Endothelial cell of umbilical vein (primary cell): ENCODE measurements around the gene TARS1. TPM values are rescaled to one million over a fixed set of nuclear protein-coding genes. Genes with fewer than 3 reads are reported as not detected.

Experiments used
- BruUV-seq: library from RNA; stranded (reverse); fragments of 400-500 nt; replicated peaks from 2 replicates; lab custom pipeline; 2021; lab: Mats Ljungman, UMichigan
- CTCF ChIA-PET: fragments of 300-600, 350-600 bp; sonication (Branson Sonifier 250); formaldehyde crosslinking; loops from one replicate; lab custom pipeline; 2021; ENCODE audit warnings: antibody characterized with exemption, inconsistent platforms; lab: Charles Lee
- POLR2A ChIA-PET: fragments of 300-600, 350-600 bp; sonication (Branson Sonifier 250); formaldehyde crosslinking; loops from one replicate; lab custom pipeline; 2021; ENCODE audit warnings: antibody characterized with exemption, inconsistent platforms; lab: Charles Lee
- DNase-seq: peaks from one replicate; pipeline ENCODE4 v3.0.0-alpha.2; 2011; ENCODE audit warnings: low read depth, low spot score
- FAIRE-seq: peaks from 2 replicates; lab custom pipeline; 2011; peaks lifted over from hg19 to GRCh38; lab: Jason Lieb, UNC
- H2AFZ ChIP-seq: 2 replicates; pipeline ENCODE4 v1.6.0; 2012; ENCODE audit warnings: low read depth, low read length, control low read depth, inconsistent platforms
- H3K27ac ChIP-seq: 2 replicates; pipeline ENCODE4 v1.5.1; 2011; ENCODE audit warnings: low read depth, mild to moderate bottlenecking, control low read depth, low read length, moderate library complexity; ENCODE audit not compliant: insufficient read depth
- H3K27me3 ChIP-seq, 2 experiments: 2 replicates each; pipeline versions ENCODE4 v1.6.0 to v1.6.1; 2011; ENCODE audit warnings: low read length in 2 of 2, mixed read lengths in 1 of 2; ENCODE audit not compliant: control insufficient read depth in 2 of 2, insufficient read depth in 2 of 2
- H3K36me3 ChIP-seq, 2 experiments: 2 replicates in 1 of 2; 3 replicates in 1 of 2; pipeline ENCODE4 v1.5.1; 2011; ENCODE audit warnings: low read length in 2 of 2, mild to moderate bottlenecking in 1 of 2, moderate library complexity in 1 of 2; ENCODE audit not compliant: control insufficient read depth in 2 of 2, insufficient read depth in 2 of 2; ENCODE audit errors: extremely low read depth in 1 of 2
- H3K4me1 ChIP-seq: 3 replicates; pipeline ENCODE4 v1.5.1; 2011; ENCODE audit warnings: mild to moderate bottlenecking, low read length; ENCODE audit not compliant: control insufficient read depth, insufficient read depth; ENCODE audit errors: extremely low read depth
- H3K4me2 ChIP-seq: 2 replicates; pipeline ENCODE4 v1.6.1; 2011; ENCODE audit warnings: low read length, control low read depth, mixed read lengths; ENCODE audit not compliant: insufficient read depth
- H3K4me3 ChIP-seq, 3 experiments: fragments of 200-600 bp in 1 of 3; sonication (generic), shearing (Covaris generic) in 1 of 3; replicated peaks in 1 of 3; 2 replicates each; pipeline ENCODE4 v1.5.1; 2011 to 2016; ENCODE audit warnings: control low read depth in 3 of 3, low read length in 3 of 3, mild to moderate bottlenecking in 2 of 3, inconsistent platforms in 1 of 3, low read depth in 1 of 3, moderate library complexity in 1 of 3; ENCODE audit not compliant: insufficient read depth in 1 of 3
- H3K79me2 ChIP-seq: 2 replicates; pipeline ENCODE4 v1.6.0; 2012; ENCODE audit warnings: low read length, inconsistent platforms; ENCODE audit not compliant: control insufficient read depth, insufficient read depth
- H3K9ac ChIP-seq: replicated peaks from 2 replicates; pipeline ENCODE3; 2011; ENCODE audit warnings: low read length, control low read depth; ENCODE audit not compliant: insufficient read depth; ENCODE audit errors: extremely low read depth
- H3K9me1 ChIP-seq: replicated peaks from 3 replicates; pipeline ENCODE4 v1.6.0; 2011; ENCODE audit warnings: mild to moderate bottlenecking, low read length; ENCODE audit not compliant: control insufficient read depth, insufficient read depth; ENCODE audit errors: extremely low read depth
- H3K9me3 ChIP-seq: replicated peaks from 2 replicates; pipeline ENCODE4 v1.5.1; 2012; ENCODE audit warnings: low read length, inconsistent platforms; ENCODE audit not compliant: control insufficient read depth, insufficient read depth
- H4K20me1 ChIP-seq: replicated peaks from 2 replicates; pipeline ENCODE3; 2011; ENCODE audit warnings: mild to moderate bottlenecking, low read length; ENCODE audit not compliant: control insufficient read depth, insufficient read depth; ENCODE audit errors: extremely low read depth
- JUN ChIP-seq: IDR thresholded peaks from 2 replicates; pipeline ENCODE4 v1.6.1; 2011; ENCODE audit warnings: borderline replicate concordance, low read depth; ENCODE audit not compliant: insufficient read length, insufficient read depth
- MYC ChIP-seq: IDR thresholded peaks from one replicate; pipeline ENCODE4 v1.6.1; 2011; ENCODE audit warnings: mild to moderate bottlenecking, low read depth, low read length
- POLR2AphosphoS5 ChIP-seq: IDR thresholded peaks from 2 replicates; pipeline ENCODE4 v1.6.1; 2012; ENCODE audit warnings: low read depth, mild to moderate bottlenecking, control low read depth, low read length, moderate library complexity; ENCODE audit not compliant: insufficient read depth
- dilution Hi-C: fragments of 300-500 bp; cut with MboI; formaldehyde crosslinking; loops from one replicate; pipeline ENCODE4 v1.15.0; 2019; ENCODE audit warnings: low sequenced_read_pairs; ENCODE audit not compliant: extremely low pct_ligation_motif_present
- intact Hi-C: fragments of 100-400 bp; cut with micrococcal nuclease; formaldehyde crosslinking; loops from one replicate; pipeline ENCODE4 v1.10.0; 2022
- polyA plus RNA-seq, 4 experiments: library from polyadenylated mRNA; depleted of rRNA in 3 of 4; stranded (reverse) in 3 of 4; unstranded in 1 of 4; fragments of >200 nt; gene quantifications; 2 replicates each; pipeline versions ENCODE4 v1.2.1 to v1.2.3, GENCODE V29; 2011 to 2012; ENCODE audit warnings: missing spikeins in 1 of 4
- total RNA-seq: library from RNA; stranded (reverse); gene quantifications from 2 replicates; pipeline ENCODE4 v1.2.3, GENCODE V29; 2021
- TF ChIP-seq, protein P1 (sequence below): IDR thresholded peaks from 2 replicates; pipeline ENCODE4 v1.6.1; 2011; ENCODE audit not compliant: insufficient read depth, insufficient read length
- TF ChIP-seq, protein P2 (sequence below), 2 donors: IDR thresholded peaks; 1 replicate in 1 of 2; 2 replicates in 1 of 2; pipeline ENCODE4 v1.5.1; 2011; ENCODE audit warnings: low read length in 2 of 2, mild to moderate bottlenecking in 2 of 2, moderate library complexity in 2 of 2, control low read depth in 1 of 2, inconsistent platforms in 1 of 2, low read depth in 1 of 2; ENCODE audit not compliant: insufficient read depth in 1 of 2; ENCODE audit errors: extremely low read depth in 1 of 2

TARS1 gene
- total and polyA plus RNA-seq, 2 donors (not counting 3 experiments of a cell fraction or from before 2014, with no cell fraction given), result 39.1 to 175 TPM

DNA sequence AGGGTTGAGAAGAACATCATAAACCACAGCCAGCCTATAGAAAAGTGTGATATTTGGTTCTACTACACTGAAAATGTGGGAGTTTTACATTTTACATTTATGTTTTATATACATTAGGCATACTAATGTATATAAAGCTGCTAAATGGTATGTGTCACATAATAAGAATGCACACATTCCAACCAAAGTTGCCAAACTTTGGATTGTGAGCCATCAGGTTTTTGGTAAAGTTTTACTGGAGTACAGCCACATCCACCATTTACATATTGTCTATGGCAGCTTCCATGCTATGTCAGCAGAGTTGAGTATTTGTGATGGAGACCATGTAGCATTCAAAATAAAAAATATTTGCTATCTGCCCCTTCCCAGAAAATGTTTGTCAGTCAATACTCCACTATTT lies 23.1 kb upstream of the TARS1 start:
- no peaks in the 10 kb centered on the region for H3K36me3 ChIP-seq
- H3K9me3 ChIP-seq, result no peaks in the 10 kb centered on the region
- no peak overlapping the region for H3K9ac ChIP-seq
- TF ChIP-seq, protein P1, sequence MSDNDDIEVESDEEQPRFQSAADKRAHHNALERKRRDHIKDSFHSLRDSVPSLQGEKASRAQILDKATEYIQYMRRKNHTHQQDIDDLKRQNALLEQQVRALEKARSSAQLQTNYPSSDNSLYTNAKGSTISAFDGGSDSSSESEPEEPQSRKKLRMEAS, result no peak
- TF ChIP-seq POLR2AphosphoS5 (no peak), MYC (no peak), JUN (no peak)
- TF ChIP-seq, protein P2, sequence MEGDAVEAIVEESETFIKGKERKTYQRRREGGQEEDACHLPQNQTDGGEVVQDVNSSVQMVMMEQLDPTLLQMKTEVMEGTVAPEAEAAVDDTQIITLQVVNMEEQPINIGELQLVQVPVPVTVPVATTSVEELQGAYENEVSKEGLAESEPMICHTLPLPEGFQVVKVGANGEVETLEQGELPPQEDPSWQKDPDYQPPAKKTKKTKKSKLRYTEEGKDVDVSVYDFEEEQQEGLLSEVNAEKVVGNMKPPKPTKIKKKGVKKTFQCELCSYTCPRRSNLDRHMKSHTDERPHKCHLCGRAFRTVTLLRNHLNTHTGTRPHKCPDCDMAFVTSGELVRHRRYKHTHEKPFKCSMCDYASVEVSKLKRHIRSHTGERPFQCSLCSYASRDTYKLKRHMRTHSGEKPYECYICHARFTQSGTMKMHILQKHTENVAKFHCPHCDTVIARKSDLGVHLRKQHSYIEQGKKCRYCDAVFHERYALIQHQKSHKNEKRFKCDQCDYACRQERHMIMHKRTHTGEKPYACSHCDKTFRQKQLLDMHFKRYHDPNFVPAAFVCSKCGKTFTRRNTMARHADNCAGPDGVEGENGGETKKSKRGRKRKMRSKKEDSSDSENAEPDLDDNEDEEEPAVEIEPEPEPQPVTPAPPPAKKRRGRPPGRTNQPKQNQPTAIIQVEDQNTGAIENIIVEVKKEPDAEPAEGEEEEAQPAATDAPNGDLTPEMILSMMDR (IDR thresholded peaks at IDR 0.05; ENCODE audit: extremely low read depth in 1 of 2, insufficient read depth in 1 of 2, low read depth in 1 of 2, low read length in 2 of 2), result no peak
- no peak overlapping the region for H3K27ac ChIP-seq
- DNase-seq, result no peak
- H3K79me2 ChIP-seq, result no peaks in the 10 kb centered on the region
- intact Hi-C loops (no loop called here), dilution Hi-C loops (no loop called here)
- no TSS peak for BruUV-seq
- no peaks in the 10 kb centered on the region for H3K4me1 ChIP-seq
- no peak overlapping the region for H2AFZ ChIP-seq
- H3K9me1 ChIP-seq, result no peaks in the 10 kb centered on the region
- no peaks in the 10 kb centered on the region for H4K20me1 ChIP-seq
- no peak overlapping the region for H3K4me2 ChIP-seq
- FAIRE-seq, result no peak
- H3K4me3 ChIP-seq, result no peak overlapping the region
- POLR2A ChIA-PET, result no interaction called here
- peaks cover 4 to 7% of the 10 kb centered on the region in 2 experiments for H3K27me3 ChIP-seq
- CTCF ChIA-PET, result interaction anchor here (0.9 to 1.6 kb wide), 5 partner anchors 9 to 702 kb away, joined by 3 to 5 read pairs (median 3); no protein-coding TSS in a partner anchor
